NK-92 treated with Interleukin-12 subunit alpha and Interleukin-12 subunit beta, amount 100 ng/mL, for 24 hours (cell line): ENCODE data around the gene BTBD9.

ENCODE experiments used
- DNase-seq: peaks from one replicate; lab custom pipeline; 2025; lab: John Stamatoyannopoulos, UW

The BTBD9 gene

DNA sequence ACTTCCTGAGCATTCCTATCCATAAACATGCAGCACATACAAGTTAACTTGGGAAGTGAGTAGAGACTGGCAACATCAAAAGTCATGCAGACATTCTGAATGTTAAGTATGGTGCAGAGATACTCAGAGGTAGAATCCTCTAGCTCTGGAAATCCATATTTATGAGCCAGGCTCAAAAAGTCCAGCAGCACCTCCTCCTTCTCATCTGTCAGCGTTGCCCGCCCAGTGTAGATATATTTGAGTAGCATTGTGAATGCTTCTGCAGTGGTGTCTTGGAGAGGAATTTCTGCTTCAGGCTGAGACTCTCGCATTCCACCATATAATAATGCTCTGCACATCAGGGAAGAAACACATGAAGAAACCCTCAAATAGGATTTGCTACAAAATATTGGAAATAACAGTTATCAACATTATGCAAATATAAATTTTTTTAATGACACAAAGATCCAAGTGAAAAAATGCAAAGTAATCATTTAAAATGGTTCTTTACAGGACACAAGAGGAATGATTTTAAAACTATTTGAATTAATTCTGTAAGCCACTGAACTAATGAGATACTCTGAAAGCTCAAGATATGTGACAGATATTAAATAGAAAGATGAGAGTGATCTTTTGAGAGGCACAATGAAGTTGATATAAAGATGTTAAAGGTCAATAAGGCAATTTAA lies 45.6 kb downstream of the BTBD9 start:
- DNase-seq: no peak

DNA sequence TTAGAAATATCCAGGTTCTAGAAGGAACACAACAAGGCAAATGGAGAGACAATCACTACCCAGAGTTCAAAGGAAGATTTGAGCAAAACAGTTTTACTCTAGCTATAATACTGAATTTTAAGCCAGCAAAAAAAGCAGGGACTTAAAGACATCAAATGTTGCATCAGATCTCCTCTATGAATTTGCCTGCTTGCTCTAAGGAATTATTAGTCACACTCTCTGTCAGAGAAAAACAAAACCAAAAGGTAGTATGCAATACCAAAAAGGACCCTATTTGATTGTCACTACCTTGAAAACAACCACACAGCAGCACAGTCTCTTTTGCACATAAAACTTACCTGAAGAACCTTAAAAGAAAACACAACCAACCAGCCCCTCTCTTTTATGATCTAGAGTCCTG lies 46.3 kb downstream of the BTBD9 start:
- no peak for DNase-seq

DNA sequence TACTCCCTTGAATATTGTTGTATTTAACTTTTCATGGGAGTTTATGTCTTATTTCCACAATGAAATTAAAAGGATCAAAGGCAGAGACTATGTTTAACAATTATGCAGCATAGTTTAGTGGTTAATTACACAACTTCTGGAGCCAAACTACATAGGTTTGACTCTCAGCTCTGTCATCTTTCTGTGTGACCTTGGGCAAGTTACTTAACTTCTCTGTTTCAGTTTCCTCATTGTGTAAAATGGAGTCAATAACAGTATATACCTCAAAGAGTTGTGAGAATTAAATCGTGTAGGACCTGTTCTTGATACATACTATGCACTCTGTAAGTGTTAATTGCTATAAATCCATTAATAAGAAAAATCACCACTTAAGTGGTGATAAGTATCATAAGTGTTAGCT lies 48.3 kb downstream of the BTBD9 start:
- DNase-seq: no peak

DNA sequence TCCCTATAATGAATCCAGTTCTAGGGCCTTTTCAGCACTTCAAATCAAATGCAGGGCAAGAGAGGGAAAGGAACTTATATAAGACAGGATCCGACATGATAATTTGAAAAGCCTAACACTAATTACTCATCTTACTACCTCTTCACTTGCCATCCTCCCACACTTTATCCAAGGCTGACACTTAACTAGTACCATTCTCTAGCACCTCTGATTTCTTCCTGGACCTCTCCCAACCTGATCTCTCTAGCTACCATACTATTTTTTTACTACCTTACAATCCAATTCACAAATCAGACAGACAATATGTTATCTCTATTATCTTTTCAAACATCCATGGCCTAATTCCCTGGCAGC lies 50.4 kb downstream of the BTBD9 start:
- no peak for DNase-seq

DNA sequence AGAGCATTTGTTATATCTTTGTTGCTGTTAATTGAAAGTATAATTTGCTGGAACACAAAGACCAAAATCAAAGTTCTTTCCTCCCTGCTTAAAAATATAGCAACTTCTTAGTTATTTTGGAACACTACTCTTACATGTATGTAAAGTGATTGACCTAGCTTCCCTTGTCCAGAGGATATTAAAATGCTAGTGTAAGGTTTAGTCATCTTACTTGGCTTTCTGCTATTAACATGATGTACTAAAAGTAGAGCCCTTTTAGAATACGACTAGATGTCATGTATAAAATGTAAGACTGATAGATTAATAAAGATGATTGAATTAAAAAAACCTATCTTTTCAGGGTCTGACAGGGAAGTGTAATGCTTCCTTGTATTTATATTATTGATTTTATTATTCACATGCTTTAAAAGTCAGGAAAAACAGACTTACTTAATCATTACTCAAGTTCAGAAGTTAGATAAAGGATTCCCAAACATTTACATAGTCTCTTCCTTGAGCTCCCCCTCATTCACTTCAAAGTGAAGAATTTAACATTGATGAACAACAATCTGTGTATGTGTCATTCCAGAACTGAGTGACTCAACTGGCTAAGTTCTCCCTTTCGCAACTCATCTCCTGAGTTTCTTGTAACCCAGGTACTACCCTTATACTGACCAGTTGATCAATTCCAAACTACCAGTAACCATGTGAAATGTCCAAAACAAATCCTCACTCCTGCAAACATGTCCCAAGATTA lies 50.9 kb downstream of the BTBD9 start:
- no peak for DNase-seq

DNA sequence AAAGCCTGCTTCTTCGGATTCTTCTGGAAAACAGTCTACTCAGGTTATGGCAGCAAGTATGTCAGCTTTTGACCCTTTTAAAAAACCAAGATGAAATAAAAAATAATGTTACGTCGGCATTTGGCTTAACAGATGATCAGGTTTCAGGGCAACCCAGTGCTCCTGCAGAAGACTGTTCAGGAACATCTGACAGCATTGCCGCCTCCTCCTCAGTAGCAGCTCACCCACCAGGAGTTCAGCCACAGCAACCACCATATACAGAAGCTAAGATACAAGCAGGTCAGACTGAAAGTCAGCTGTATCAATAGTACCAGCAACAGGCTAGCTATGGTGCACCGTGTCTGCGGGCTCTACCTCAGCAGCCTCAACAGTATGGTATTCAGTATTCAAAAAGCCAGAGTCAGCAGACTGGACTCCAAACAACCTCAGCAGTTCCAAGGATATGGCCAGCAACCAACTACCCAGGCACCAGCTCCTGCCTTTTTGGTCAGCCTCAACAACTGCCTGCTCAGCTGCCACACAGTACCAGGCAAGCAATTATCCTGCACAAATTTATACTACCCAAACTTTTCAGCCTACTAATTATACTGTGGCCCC lies 51.9 kb downstream of the BTBD9 start:
- DNase-seq: no peak

DNA sequence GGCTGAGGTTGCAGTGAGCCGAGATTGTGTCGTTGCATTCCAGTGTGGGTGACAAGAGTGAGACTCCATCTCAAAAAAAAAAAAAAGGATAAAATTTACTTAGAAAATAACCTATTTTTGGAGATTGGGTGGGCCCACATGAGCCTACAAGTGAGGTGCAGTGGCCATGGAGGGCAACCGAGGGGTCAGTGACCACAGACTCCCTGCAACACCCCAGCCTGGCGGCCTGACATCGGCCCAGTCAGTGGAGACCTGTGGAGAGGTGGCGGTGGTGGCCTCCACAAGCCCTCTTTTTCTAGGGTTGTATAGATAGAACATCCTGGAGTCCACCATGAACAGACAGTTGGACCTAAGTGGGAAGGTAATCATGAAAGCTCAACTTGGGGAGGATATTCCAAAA lies 52.7 kb downstream of the BTBD9 start:
- DNase-seq: no peak

DNA sequence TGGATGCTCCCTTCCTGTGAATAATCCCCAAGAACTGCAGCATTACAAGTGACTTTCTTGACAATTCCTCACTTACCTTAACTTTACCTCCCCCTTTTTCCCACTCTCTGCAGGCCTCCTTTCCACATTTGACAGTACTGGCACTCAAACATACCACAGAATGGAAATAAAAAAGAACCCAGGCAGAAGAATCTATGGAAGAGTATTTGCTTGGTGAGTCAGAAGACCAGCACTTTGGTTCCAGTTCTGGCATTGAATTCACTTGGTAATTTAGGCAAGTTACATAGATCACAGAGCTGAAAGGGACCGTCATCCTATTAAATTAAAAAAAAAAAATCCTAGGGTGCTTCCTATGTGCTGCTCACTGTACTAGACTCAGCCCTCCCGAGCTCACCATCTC lies 55.0 kb downstream of the BTBD9 start:
- no peak for DNase-seq

DNA sequence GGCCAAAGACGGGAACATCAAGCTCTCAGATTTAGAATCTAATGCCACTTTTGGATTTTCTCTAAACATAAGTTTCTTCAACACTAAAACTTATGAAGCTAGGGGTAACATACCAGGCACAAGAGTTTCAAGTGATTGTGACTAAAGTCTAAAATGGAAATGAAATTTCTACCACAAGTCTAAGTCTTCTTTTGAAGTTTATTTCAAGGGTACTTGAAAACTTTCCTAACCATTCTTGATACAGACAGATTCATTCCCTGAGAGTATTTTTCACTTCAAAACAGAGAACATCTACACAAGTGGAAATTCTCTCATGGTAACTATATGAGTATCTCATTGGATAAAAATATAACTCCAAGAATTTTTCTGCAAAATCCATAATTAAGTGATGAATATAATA lies 56.2 kb downstream of the BTBD9 start:
- DNase-seq: no peak

DNA sequence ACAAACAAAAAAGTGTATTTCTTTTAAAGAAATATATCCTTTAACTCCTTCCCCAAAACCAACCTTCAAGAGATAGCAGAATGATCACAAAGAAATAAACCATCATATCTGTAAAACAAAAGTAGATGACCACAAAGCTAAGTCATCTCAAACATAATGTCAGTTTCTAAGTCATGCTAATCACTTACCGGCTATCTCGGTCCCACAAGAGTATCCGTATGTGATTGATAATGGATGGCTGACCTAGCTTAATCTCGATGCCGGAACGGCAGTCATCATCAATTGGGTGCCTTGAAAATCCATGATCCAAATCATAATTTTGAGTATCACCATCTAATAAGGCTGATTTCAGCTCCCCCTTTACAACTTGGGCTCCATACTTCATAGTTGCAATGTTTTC lies 59.7 kb downstream of the BTBD9 start:
- no peak for DNase-seq

DNA sequence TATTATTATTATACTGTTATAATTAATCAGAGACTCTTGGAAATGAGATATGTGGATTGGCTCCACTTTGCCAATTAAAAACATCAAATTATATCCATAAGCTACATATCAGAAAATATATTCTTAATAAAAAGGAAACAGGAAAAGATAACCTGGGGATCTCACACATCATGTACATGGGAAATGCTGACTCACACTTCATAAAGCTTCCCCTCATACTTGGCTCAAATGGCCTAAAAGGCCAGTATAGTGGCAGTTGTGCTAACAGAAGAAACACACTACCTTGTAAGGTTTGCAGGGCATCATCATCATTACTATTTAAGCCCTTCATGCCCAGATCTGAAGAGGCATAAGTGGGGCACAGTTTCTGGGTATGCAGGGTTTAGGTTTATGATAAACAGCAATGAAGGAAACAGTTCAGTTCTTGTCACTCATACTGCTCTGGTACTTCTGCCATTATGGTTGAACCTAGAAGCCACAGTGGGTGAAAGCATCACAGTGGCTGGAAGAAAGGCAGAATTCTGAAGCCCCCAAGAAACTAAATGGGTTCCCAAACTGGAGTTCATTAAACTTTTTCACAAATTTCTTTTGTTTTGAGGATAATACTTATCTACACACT lies 60.6 kb downstream of the BTBD9 start:
- no peak for DNase-seq

DNA sequence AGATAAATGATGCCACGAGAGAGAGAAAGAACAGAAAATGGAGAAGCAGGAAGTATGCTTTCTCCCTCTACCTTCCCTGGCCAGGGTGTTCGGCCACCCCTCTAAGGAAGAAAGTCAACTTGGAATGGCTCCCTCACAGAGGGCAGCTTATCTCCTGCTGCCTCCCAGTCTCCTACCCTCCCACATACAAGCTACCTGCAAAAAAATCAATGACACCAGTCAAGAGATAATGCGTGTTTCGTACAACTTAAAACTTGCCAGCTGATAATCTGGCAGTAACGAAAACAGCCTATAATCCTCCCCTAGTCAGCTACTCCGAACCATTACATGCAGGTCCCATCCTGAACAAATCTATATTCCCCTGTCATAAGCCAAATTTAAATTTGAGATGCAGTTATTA lies 61.7 kb downstream of the BTBD9 start:
- DNase-seq: no peak

DNA sequence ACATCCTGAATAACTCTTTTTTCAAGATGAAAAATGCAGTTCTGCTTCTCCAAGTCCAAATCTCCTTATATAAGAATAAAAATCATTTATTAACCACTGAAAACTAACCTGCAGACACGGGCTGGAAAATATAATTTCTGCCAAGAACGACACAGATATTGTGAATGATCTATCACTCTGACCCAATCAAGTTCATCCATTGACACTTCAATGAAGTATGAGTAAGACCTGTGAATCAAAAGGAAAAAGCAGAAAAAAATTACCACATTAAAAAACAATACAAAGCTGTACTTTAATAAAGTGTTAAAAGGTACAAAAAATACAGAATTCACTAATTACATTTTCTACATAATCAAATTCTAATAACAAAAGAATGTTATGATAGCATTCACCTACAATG lies 62.2 kb downstream of the BTBD9 start:
- no peak for DNase-seq

DNA sequence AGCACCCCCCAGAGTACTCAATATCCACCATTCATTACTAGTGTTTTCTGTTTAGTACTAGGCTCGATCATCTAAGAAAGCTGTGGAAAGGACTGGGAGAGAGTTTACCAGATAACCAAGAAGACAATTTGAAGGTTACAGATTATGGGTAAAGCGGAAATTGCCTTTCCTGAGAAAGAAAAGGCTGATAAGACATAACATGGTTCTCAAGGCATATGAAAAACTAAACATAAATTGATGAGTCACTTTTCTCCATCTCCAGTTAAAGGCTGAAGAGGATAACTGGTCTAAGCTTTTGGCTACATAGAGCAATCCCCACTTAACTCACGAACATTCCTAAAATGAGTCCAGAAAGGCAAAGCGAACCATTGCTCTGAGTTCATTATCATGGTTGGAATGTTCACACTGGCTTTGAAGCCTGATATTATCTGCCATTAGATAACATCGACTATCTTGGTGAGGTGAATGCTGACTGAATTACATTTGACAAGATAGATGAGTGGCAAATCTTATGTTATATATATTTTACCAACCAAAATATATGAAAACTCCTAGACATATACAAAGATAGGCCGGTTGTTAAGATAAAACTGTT lies 65.8 kb downstream of the BTBD9 start:
- DNase-seq: no peak

DNA sequence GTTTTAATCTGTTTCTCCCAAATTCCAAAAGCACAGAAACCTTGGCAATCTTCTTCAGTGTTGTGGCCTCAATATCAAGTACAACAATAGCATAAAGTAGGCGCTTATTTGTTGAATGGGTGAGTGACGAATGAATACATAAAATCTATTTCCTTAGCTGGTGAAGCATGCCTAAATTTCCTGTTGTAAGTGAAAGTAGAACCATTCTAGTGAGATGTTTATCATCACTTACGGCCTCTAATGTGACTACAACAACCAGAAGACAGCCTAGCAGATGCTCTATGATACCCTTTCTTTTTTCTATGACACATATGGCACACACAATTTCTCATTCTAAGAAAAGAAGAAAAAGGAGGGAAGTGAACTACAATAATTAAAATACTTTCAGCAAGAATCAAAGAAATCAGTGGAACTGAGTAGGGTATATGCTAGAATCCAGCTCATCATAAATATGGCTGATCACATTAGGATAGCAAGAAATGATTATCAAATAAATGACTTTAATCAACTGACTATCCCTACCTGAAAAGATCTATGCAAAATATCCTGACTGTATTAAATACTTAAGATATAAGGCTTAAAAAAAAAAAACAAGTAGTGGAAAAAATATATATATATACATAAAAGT lies 67.4 kb downstream of the BTBD9 start:
- no peak for DNase-seq

DNA sequence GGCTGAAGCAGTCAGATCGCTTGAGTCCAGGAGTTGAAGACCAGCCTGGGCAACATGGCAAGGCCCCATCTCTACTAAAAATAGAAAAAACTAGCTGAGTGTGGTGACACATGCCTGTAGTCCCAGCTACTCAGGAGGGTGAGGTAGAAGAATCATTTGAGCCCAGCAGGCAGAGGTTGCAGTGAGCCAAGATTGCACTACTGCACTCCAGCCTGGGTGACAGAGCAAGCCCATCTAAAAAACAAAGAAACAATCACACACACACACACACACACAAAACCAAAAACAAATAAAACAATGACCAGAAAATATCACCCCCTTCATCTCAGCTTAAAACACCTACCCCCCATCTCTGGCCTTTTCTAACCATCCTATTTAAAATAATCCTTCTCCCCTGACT lies 68.0 kb downstream of the BTBD9 start:
- DNase-seq: no peak

DNA sequence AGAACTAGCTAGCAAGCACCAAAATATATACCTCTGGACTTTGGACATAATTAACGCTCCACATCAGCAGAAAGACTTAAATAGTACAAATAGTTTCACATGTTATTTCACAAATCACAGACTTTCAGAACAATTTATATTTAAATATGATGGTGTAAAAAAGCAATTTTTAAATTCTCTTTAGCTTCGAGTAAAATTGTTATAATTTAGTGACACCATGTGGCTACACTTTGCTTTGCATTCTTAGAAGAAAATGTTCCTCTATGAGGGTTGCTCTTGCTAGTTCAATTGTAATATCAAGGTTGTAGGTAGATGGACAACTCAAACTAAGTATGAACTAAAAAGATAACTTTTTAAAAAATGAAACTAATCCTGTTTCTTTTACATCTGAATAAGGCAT lies 69.0 kb downstream of the BTBD9 start:
- DNase-seq: no peak

DNA sequence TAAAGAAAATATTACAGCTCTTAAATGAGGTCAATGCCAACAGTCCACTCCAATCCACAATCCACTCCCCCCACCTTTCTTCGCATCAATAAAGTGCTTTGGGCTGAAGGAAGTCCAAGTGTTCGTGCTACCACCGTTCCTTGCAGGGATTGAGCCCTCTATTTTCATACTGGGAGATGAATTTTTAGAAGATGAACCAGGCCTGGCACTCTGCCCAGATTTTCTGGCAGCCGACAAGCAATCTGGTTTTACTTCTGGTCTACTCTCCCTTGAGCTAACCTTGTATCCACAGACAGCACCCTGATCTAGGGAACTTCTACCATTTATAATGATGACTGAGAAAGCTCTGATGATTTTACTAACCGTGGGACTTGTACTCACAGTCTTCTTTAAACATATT lies 72.3 kb downstream of the BTBD9 start:
- no peak for DNase-seq

DNA sequence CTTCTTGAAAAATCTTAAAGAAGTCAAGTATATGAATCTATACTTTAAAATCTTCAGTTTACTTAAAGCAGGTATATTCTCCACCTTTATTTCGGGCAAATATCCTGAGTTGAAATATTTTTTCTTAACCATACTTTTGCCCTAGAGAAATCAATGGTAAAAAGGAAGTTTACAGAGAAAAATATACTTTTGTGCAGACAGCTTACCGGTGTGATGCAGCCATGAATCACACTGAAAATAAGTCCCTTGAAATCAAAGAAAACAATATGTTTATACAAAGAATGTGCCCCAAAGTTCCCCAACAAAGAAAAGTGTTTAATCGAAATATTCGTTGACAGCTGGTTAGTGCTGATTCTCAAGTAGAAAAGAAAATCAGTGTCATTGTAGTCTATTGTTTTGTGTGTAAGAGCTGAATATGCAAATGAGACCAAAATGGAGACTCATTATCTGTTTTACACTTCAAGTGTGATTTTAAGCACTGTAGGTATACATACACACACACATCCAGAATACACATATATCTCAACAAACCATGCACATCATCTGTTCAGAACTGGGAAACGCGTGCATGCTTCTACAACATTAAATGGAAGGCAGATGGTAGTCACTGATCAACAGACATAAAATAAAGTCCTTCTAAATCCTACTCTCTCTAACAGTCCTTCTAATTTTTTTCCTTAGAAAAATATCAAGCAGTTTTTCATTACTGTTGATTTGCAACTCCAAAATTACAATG lies 73.3 kb downstream of the BTBD9 start:
- DNase-seq: no peak

DNA sequence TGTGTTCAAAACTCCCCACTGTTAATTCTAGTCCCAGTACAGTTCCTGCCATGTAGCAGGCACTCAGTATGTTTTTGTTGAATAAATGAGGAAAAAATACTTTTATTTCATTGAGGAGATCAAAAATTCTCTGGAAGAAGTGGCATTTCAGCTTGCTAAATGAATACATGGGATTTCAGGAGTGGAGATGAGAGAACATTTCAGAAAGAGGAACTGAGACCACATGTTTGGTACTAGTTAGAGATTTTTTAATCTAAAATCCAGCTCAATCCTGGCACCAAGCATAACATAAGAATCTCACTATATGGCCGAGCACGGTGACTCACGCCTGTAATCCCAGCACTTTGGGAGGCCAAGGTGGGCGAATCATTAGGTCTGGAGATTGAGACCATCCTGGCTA lies 75.4 kb downstream of the BTBD9 start:
- DNase-seq: no peak

DNA sequence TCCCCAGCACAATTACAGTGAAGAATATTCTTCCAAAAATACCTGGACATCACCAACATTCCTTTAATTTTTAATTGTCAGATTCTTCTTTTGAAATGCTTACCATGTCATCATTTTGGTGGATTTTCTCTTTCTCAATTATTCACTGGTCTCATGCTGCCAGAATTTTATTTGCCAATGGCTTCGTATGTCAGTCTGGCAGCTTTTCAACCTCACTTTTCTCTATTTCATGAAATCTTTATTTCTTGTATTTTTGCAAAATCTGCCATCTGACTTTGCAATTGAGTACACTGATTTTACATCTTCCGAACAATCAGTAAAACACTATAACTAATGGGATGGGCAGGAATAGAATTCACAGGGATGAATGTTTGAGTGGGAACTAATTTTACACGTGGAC lies 84.1 kb downstream of the BTBD9 start:
- DNase-seq: no peak
